PC-9 (cell line): ENCODE results near the gene HPCAL1. TPM values are rescaled to one million over a fixed set of nuclear protein-coding genes. Genes with fewer than 3 reads are reported as not detected.

Source experiments
- BruUV-seq: library from RNA; stranded (reverse); fragments of 400-500 nt; replicated peaks from 2 replicates; lab custom pipeline; 2021; lab: Mats Ljungman, UMichigan
- CTCF ChIA-PET: fragments of 300-600 bp; sonication (Branson Sonifier 250); formaldehyde crosslinking; loops from one replicate; lab custom pipeline; 2022; ENCODE audit warnings: antibody characterized with exemption; lab: Charles Lee
- POLR2A ChIA-PET: fragments of 300-600 bp; sonication (Branson Sonifier 250); formaldehyde crosslinking; loops from one replicate; lab custom pipeline; 2022; ENCODE audit warnings: antibody characterized with exemption; ENCODE audit not compliant: unreplicated experiment; lab: Charles Lee
- DNase-seq, 2 experiments: peaks; one replicate each; pipeline versions ENCODE4 v3.0.0 to v3.0.0-alpha.2; 2015 to 2022; ENCODE audit warnings: mixed read lengths in 1 of 2
- H2AFZ ChIP-seq: fragments of 200-600 bp; sonication (generic); 2 replicates; pipeline ENCODE4 v1.8.1; 2017; ENCODE audit warnings: antibody characterized with exemption
- H3F3A ChIP-seq: fragments of 200-600 bp; sonication (generic); 2 replicates; pipeline ENCODE4 v1.8.1; 2017; ENCODE audit warnings: antibody characterized with exemption, mild to moderate bottlenecking, low read depth; ENCODE audit not compliant: insufficient read depth
- H3K27ac ChIP-seq: fragments of 200-600 bp; sonication (generic); 2 replicates; pipeline ENCODE4 v1.6.1; 2016; ENCODE audit warnings: mixed run types
- H3K27me3 ChIP-seq: fragments of 200-600 bp; sonication (generic); 2 replicates; pipeline ENCODE4 v1.6.1; 2016; ENCODE audit warnings: low read depth, mixed run types; ENCODE audit not compliant: insufficient read depth
- H3K36me3 ChIP-seq: fragments of 200-600 bp; sonication (generic); 2 replicates; pipeline ENCODE4 v1.6.1; 2016; ENCODE audit warnings: low read depth, mixed run types
- H3K4me1 ChIP-seq: fragments of 200-600 bp; sonication (generic); replicated peaks from 2 replicates; pipeline ENCODE4 v1.6.1; 2016; ENCODE audit warnings: mixed run types; ENCODE audit not compliant: insufficient read depth
- H3K4me2 ChIP-seq: fragments of 200-600 bp; sonication (generic); 2 replicates; pipeline ENCODE4 v1.6.1; 2017; ENCODE audit warnings: mixed run types
- H3K4me3 ChIP-seq: fragments of 200-600 bp; sonication (generic); 2 replicates; pipeline ENCODE4 v1.6.1; 2016; ENCODE audit warnings: mixed run types
- H3K79me2 ChIP-seq: fragments of 200-600 bp; sonication (generic); 2 replicates; pipeline ENCODE4 v1.6.1; 2017; ENCODE audit warnings: low read depth, mixed run types
- H3K9me2 ChIP-seq: fragments of 200-600 bp; sonication (generic); 2 replicates; pipeline ENCODE4 v1.8.1; 2017; ENCODE audit warnings: mild to moderate bottlenecking; ENCODE audit not compliant: insufficient read depth
- H3K9me3 ChIP-seq: fragments of 200-600 bp; sonication (generic); 2 replicates; pipeline ENCODE4 v1.8.1; 2016; ENCODE audit warnings: low read depth; ENCODE audit not compliant: insufficient read depth
- H4K20me1 ChIP-seq: fragments of 200-600 bp; sonication (generic); 2 replicates; pipeline ENCODE4 v1.8.1; 2017; ENCODE audit not compliant: insufficient read depth
- CTCF ChIP-seq: fragments of 200-600 bp; sonication (generic); conservative IDR thresholded peaks from 2 replicates; pipeline ENCODE4 v1.6.1; 2017; ENCODE audit warnings: mixed run types, antibody characterized with exemption, mild to moderate bottlenecking, moderate library complexity
- EZH2 ChIP-seq: fragments of 200-600 bp; sonication (generic); IDR thresholded peaks from 2 replicates; pipeline ENCODE4 v1.8.0; 2017; ENCODE audit warnings: antibody characterized with exemption, low read depth
- intact Hi-C: fragments of 100-400 bp; cut with micrococcal nuclease; formaldehyde crosslinking; loops from one replicate; pipeline ENCODE4 v1.10.0; 2022; ENCODE audit not compliant: unreplicated experiment
- total RNA-seq: library from RNA; stranded (reverse); gene quantifications from 2 replicates; pipeline ENCODE4 v1.2.3, GENCODE V29; 2021

HPCAL1 gene
- total RNA-seq, 1 experiment from 2014 or later = 105 TPM

- no peak overlapping the region for H3K4me2 ChIP-seq
- no peak overlapping the region for H3K4me3 ChIP-seq
- POLR2A ChIA-PET = no interaction called here
- H3K9me2 ChIP-seq = no peaks in the 10 kb centered on the region
- H3K79me2 ChIP-seq = peaks cover 92% of the 10 kb centered on the region
- no peak for DNase-seq
- H4K20me1 ChIP-seq = peaks cover 81% of the 10 kb centered on the region
- TF ChIP-seq CTCF = no peak
- TF ChIP-seq EZH2 = no peak
- no peaks in the 10 kb centered on the region for H3K27me3 ChIP-seq
- H3K9me3 ChIP-seq = no peaks in the 10 kb centered on the region
- no peak overlapping the region for H2AFZ ChIP-seq
- H3K4me1 ChIP-seq = peaks cover 15% of the 10 kb centered on the region
- intact Hi-C loops = no loop called here
- H3K36me3 ChIP-seq = 0 out of 2 replicates have a peak, but pooled peaks cover 10% of the 10 kb centered on the region
- BruUV-seq = no TSS peak
- peaks cover 65% of the 10 kb centered on the region for H3F3A ChIP-seq
- H3K27ac ChIP-seq = no peak overlapping the region
- CTCF ChIA-PET = no interaction called here
These were observed 50.3 kb downstream of the HPCAL1 start for GRCh38 chr2:10352972-10353371.

GRCh38 chr2:10353931-10354330, 51.2 kb downstream of the HPCAL1 start:
- Histone ChIP-seq H3F3A (peaks cover 69% of the 10 kb centered on the region), H3K4me2 (no peak overlapping the region), H3K27ac (no peak overlapping the region), H3K9me3 (no peaks in the 10 kb centered on the region), H4K20me1 (peaks cover 81% of the 10 kb centered on the region), H3K4me3 (no peak overlapping the region), H3K36me3 (0 out of 2 replicates have a peak, but pooled peaks cover 14% of the 10 kb centered on the region), H3K4me1 (peaks cover 15% of the 10 kb centered on the region), H3K9me2 (no peaks in the 10 kb centered on the region), H3K27me3 (no peaks in the 10 kb centered on the region), H3K79me2 (peaks cover 93% of the 10 kb centered on the region), H2AFZ (no peak overlapping the region)
- DNase-seq = no peak
- POLR2A ChIA-PET = no interaction called here
- no peak for TF ChIP-seq EZH2
- no peak for TF ChIP-seq CTCF
- BruUV-seq = no TSS peak
- intact Hi-C loops = no loop called here
- CTCF ChIA-PET = no interaction called here

DNA sequence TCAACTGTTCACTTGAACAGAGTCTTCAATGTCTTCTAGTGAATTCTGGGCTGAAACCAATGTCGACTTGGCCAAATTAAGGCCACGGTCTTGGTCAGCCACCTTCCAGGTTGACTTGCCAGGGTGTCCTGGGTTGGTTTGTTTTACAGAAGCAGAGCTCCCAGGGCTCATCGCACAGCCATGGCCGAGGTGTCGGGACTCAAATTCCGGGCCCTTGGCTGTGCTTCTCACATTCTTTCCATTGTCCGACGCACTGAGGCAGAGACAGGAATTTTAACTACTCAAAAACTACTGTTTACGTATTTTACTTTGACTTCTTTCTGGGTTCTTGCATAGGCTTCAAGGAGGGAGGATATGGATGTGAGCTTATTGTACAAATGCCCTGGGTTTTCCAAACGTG, 51.7 kb downstream of the HPCAL1 start:
- peaks cover 81% of the 10 kb centered on the region for H4K20me1 ChIP-seq
- no TSS peak for BruUV-seq

More for the DNA sequence above, 51.7 kb downstream of the HPCAL1 start:
- CTCF ChIA-PET = no interaction called here
- no peak for DNase-seq
- H3K79me2 ChIP-seq = peaks cover 94% of the 10 kb centered on the region
- TF ChIP-seq EZH2 (no peak), CTCF (no peak)
- POLR2A ChIA-PET = no interaction called here
- H3K27me3 ChIP-seq = no peaks in the 10 kb centered on the region
- H3K36me3 ChIP-seq = 0 out of 2 replicates have a peak, but pooled peaks cover 14% of the 10 kb centered on the region
- no peak overlapping the region for H3K4me3 ChIP-seq
- peaks cover 15% of the 10 kb centered on the region for H3K4me1 ChIP-seq
- no peak overlapping the region for H3K4me2 ChIP-seq
- H3F3A ChIP-seq = peaks cover 69% of the 10 kb centered on the region
- no peak overlapping the region for H2AFZ ChIP-seq
- intact Hi-C loops = no loop called here
- no peaks in the 10 kb centered on the region for H3K9me2 ChIP-seq
- H3K27ac ChIP-seq = no peak overlapping the region
- no peaks in the 10 kb centered on the region for H3K9me3 ChIP-seq
